ENCODE data around the gene PIPOX. TPM values are rescaled to one million over a fixed set of nuclear protein-coding genes. Genes with fewer than 3 reads are reported as not detected.
A peak's percentile ranks its signal among the peaks of the same experiment; 100 is the strongest.

Gene PIPOX
- total and polyA plus RNA-seq, 9 of the 15 experiments (the other 6 are each of a cell fraction or from before 2014, with no cell fraction given), result 0.15 to 2.2 (median 0.58) TPM; not detected in 2

DNA sequence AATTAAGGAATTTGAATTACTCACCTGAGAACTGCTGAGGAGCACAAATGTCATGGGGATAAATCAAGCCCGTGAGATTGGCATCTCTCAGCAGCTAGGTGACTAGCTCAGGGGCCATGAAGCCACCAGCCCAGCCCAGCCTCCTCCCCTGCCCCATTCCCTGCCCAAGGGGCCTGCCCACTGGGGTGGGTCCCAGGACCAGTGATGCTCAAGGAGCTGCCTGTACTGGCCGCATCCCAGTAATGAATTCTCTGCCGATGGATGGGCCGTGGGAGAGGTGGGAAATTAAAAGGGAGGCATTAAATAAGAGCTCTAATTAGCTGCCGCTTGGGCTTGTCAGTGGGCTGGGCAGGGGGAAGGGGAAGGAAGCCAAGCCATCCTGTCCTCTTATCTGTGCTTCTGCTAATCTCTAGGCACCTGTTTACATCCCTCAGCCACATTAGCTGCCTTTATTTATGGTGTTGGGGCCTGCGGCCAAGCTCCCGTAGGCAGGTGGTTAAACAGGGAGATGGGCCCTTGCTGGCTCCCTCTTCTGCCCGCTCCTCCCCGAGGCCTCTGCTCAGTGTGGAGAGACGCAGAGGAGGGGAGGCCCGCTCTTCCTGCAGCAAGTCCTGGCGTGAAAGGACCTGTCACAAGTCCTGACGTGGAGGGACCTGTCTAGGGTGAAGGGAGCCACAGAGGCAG, 48.8 kb downstream of the PIPOX start:
- 75% methylated on average over 12 of the region's 13 CpGs for WGBS (ENCODE audit: insufficient coverage, low coverage, missing lambda C conversion rate)

DNA sequence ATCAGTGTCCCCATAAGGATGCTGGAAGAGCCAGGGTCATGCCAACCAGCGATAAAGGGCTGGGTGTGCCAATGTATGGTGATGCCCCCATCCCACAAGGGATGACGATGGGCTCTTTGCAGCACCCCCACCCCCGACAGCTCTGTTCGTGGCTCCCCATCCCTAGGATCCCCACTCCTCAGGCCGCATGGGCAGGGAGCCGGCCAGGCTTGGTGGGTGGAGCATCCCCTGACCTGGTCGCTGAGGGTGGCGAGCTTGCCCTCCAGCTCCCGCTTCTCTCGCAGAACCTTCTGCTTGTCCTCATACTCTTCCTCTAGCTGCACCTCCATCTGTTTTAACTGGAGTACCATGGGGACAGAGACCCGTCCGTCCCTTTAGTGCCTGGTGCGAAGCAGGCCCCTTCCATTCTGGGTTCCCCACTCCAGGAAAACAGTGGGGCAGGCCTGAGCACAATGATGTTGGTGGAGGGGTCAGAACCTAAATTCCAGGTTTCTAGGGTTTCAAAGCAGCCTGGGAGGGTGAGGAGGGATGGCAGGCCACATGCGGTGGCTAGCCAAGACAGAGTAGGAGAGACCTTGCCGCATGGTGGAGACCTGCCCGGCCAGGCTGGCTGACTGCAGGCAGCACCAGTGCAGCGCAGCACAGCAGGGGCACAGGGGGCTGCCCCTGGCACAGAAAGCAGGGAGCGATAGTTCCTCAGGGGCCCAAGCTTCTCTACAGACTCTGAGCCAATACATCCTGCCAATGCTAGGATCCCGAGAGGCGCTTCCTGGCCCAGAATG, 50.3 kb downstream of the PIPOX start:
- H3K4me3 ChIP-seq, result no peak overlapping the region
- H3K27me3 ChIP-seq (ENCODE audit: control insufficient read depth in 2 of 2, insufficient read depth in 2 of 2, low read length in 2 of 2), result no peaks in the 10 kb centered on the region
- no peaks in the 10 kb centered on the region for H3K9me3 ChIP-seq (replicated peaks; ENCODE audit: control insufficient read depth, insufficient read depth, low read depth, low read length)
- ATAC-seq, result no peak
- H3K36me3 ChIP-seq (ENCODE audit: control insufficient read depth, insufficient read depth, low read length), result peaks cover 94% of the 10 kb centered on the region
- H3K4me1 ChIP-seq (replicated peaks in 1 of 2; ENCODE audit: control insufficient read depth in 2 of 2, insufficient read depth in 2 of 2, low read length in 2 of 2), result peaks cover 0 to 8% of the 10 kb centered on the region in 2 experiments; a peak in 2 of 5 replicates
- intact Hi-C loops (cut with micrococcal nuclease), result no loop called here
- ChIA-PET CTCF (ENCODE audit: low intra/inter-chr PET ratio) (no interaction called here), POLR2A (interaction anchor here (0.6 to 2.5 kb wide), 6 partner anchors 10 to 326 kb away, joined by 3 to 11 read pairs (median 3); no protein-coding TSS in a partner anchor)
- H3K9me1 ChIP-seq (ENCODE audit: control insufficient read depth, insufficient read depth, low read length), result peaks cover 2% of the 10 kb centered on the region
- no peaks in the 10 kb centered on the region for H4K20me1 ChIP-seq (replicated peaks; ENCODE audit: control insufficient read depth, insufficient read depth, low read length)
- no peak overlapping the region for H2AFZ ChIP-seq (ENCODE audit: low read depth, low read length)
- H3K79me2 ChIP-seq (ENCODE audit: control insufficient read depth, insufficient read depth, low read length), result no peaks in the 10 kb centered on the region
- H3K9ac ChIP-seq (ENCODE audit: insufficient read depth in 1 of 2, low read depth in 2 of 2, low read length in 2 of 2), result peak overlapping the region in 1 of 2 experiments; percentile 17; a peak in 1 of 4 replicates
- in situ Hi-C loops (cut with MboI), result no loop called here
- FAIRE-seq, result no peak
- 91% methylated on average over 16 of the region's 20 CpGs for WGBS (ENCODE audit: insufficient coverage, low coverage, missing lambda C conversion rate)
- BruUV-seq (replicated peaks), result no TSS peak
- H3K4me2 ChIP-seq (ENCODE audit: insufficient read depth, low read length), result no peak overlapping the region
- no peak for DNase-seq (ENCODE audit: extremely low read depth in 1 of 4, low spot score in 3 of 4)
- no peak overlapping the region for H3K27ac ChIP-seq (ENCODE audit: extremely low read depth, low read depth, low read length)
- TF ChIP-seq ILF3 (IDR thresholded peaks at IDR 0.05; ENCODE audit: borderline replicate concordance) (no peak), ZNF24 (IDR thresholded peaks at IDR 0.05) (no peak), ZFP1 (CRISPR knock-in tag; IDR thresholded peaks at IDR 0.05) (no peak), MEF2D (tag; conservative IDR thresholded peaks at IDR 0.05; ENCODE audit: low read depth) (no peak), ZSCAN32 (CRISPR knock-in tag; IDR thresholded peaks at IDR 0.05) (no peak), KLF1 (tag; IDR thresholded peaks at IDR 0.05) (no peak), TAF7 (tag; IDR thresholded peaks at IDR 0.05) (no peak), TBP (optimal IDR thresholded peaks at IDR 0.05; ENCODE audit: low read depth, low read length) (no peak), CREM (IDR thresholded peaks at IDR 0.05; ENCODE audit: low read depth) (no peak), ZNF699 (CRISPR knock-in tag; IDR thresholded peaks at IDR 0.05; ENCODE audit: insufficient replicate concordance) (no peak), ZNF384 (IDR thresholded peaks at IDR 0.05; ENCODE audit: low read depth, low read length) (no peak), HSF4 (CRISPR knock-in tag; IDR thresholded peaks at IDR 0.05; ENCODE audit: borderline replicate concordance) (no peak)
- TF ChIP-seq, protein P1, sequence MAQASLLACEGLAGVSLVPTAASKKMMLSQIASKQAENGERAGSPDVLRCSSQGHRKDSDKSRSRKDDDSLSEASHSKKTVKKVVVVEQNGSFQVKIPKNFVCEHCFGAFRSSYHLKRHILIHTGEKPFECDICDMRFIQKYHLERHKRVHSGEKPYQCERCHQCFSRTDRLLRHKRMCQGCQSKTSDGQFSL (CRISPR knock-in tag; IDR thresholded peaks at IDR 0.05), result no peak
- TF ChIP-seq, protein P1 (tag; IDR thresholded peaks at IDR 0.05), result no peak

More for the DNA sequence above, 48.8 kb downstream of the PIPOX start:
- Histone ChIP-seq H3K4me1 (replicated peaks in 1 of 2; ENCODE audit: control insufficient read depth in 2 of 2, insufficient read depth in 2 of 2, low read length in 2 of 2) (peaks cover 0 to 8% of the 10 kb centered on the region in 2 experiments; a peak in 2 of 5 replicates), H3K27ac (ENCODE audit: extremely low read depth, low read depth, low read length) (no peak overlapping the region), H3K9ac (ENCODE audit: insufficient read depth in 1 of 2, low read depth in 2 of 2, low read length in 2 of 2) (no peak overlapping the region; a peak in 1 of 4 replicates), H3K79me2 (ENCODE audit: control insufficient read depth, insufficient read depth, low read length) (no peaks in the 10 kb centered on the region), H4K20me1 (replicated peaks; ENCODE audit: control insufficient read depth, insufficient read depth, low read length) (no peaks in the 10 kb centered on the region), H3K9me3 (replicated peaks; ENCODE audit: control insufficient read depth, insufficient read depth, low read depth, low read length) (no peaks in the 10 kb centered on the region), H3K4me3 (no peak overlapping the region), H2AFZ (ENCODE audit: low read depth, low read length) (no peak overlapping the region), H3K27me3 (ENCODE audit: control insufficient read depth in 2 of 2, insufficient read depth in 2 of 2, low read length in 2 of 2) (no peaks in the 10 kb centered on the region), H3K4me2 (ENCODE audit: insufficient read depth, low read length) (no peak overlapping the region), H3K9me1 (ENCODE audit: control insufficient read depth, insufficient read depth, low read length) (peaks cover 2% of the 10 kb centered on the region), H3K36me3 (ENCODE audit: control insufficient read depth, insufficient read depth, low read length) (peaks cover 91% of the 10 kb centered on the region)
- POLR2A ChIA-PET, result interaction anchor here (0.6 to 2.5 kb wide), 8 partner anchors 11 to 408 kb away, joined by 3 to 11 read pairs (median 4); no protein-coding TSS in a partner anchor
- ATAC-seq (no peak), FAIRE-seq (no peak), DNase-seq (ENCODE audit: extremely low read depth in 1 of 4, low spot score in 3 of 4) (no peak)
- no TSS peak for BruUV-seq (replicated peaks)
- intact Hi-C loops (cut with micrococcal nuclease) (no loop called here), in situ Hi-C loops (cut with MboI) (no loop called here)
- CTCF ChIA-PET (ENCODE audit: low intra/inter-chr PET ratio), result no interaction called here
- TF ChIP-seq NFIX (CRISPR knock-in tag; IDR thresholded peaks at IDR 0.05; ENCODE audit: low read depth) (no peak), POLR2G (IDR thresholded peaks at IDR 0.05; ENCODE audit: low read depth, low read length) (0 out of 2 replicates have a peak, but pooled peaks have one; percentile 7)

Measured in K562 (cell line).